HEK293T (cell line): ENCODE data around the gene MAFG.

ENCODE experiments used
- ARNT ChIP-seq: fragments of 450-650 bp; IDR thresholded peaks from 2 replicates; pipeline ENCODE4 v1.6.1; 2017; ENCODE audit warnings: mild to moderate bottlenecking
- BHLHE40 ChIP-seq: fragments of 450-650 bp; IDR thresholded peaks from 2 replicates; pipeline ENCODE4 v1.6.1; 2016; ENCODE audit warnings: mild to moderate bottlenecking, moderate library complexity, borderline replicate concordance
- CTBP1 ChIP-seq: fragments of 450-650 bp; IDR thresholded peaks from 2 replicates; pipeline ENCODE4 v1.6.1; 2016; ENCODE audit warnings: borderline replicate concordance
- ELF4 ChIP-seq: fragments of 450-650 bp; IDR thresholded peaks from 2 replicates; pipeline ENCODE4 v1.6.1; 2017; ENCODE audit warnings: antibody characterized with exemption
- FOXA1 ChIP-seq: fragments of 450-650 bp; IDR thresholded peaks from 2 replicates; pipeline ENCODE4 v1.6.1; 2016; ENCODE audit warnings: mild to moderate bottlenecking
- FOXK2 ChIP-seq: fragments of 450-650 bp; IDR thresholded peaks from 2 replicates; pipeline ENCODE4 v1.6.1; 2016; ENCODE audit warnings: mild to moderate bottlenecking
- FOXM1 ChIP-seq: fragments of 450-650 bp; IDR thresholded peaks from 2 replicates; pipeline ENCODE4 v1.6.1; 2017; ENCODE audit warnings: mild to moderate bottlenecking, borderline replicate concordance
- LEF1 ChIP-seq: fragments of 450-650 bp; IDR thresholded peaks from 2 replicates; pipeline ENCODE4 v1.6.1; 2017; ENCODE audit warnings: mild to moderate bottlenecking, borderline replicate concordance
- NFRKB ChIP-seq: fragments of 450-650 bp; IDR thresholded peaks from 2 replicates; pipeline ENCODE4 v1.6.1; 2016; ENCODE audit warnings: mild to moderate bottlenecking, moderate library complexity
- PKNOX1 ChIP-seq: fragments of 450-650 bp; IDR thresholded peaks from 2 replicates; pipeline ENCODE4 v1.6.1; 2016
- SP1 ChIP-seq: fragments of 450-650 bp; IDR thresholded peaks from 2 replicates; pipeline ENCODE4 v1.6.1; 2017
- SUZ12 ChIP-seq: fragments of 450-650 bp; IDR thresholded peaks from 2 replicates; pipeline ENCODE4 v1.6.1; 2016; ENCODE audit warnings: mild to moderate bottlenecking
- TARDBP ChIP-seq: fragments of 450-650 bp; IDR thresholded peaks from 2 replicates; pipeline ENCODE4 v1.6.1; 2016
- ZNF384 ChIP-seq: fragments of 450-650 bp; IDR thresholded peaks from 2 replicates; pipeline ENCODE4 v1.6.1; 2016

GRCh38 chr17:81950501-81950900 is 23.0 kb upstream of the MAFG start:
- TF ChIP-seq SP1 (no peak), ELF4 (no peak), NFRKB (no peak), FOXK2 (no peak), FOXA1 (no peak), PKNOX1 (no peak), LEF1 (no peak), ARNT (no peak), BHLHE40 (no peak), FOXM1 (no peak), ZNF384 (no peak), TARDBP (no peak), CTBP1 (no peak), SUZ12 (no peak)
